ENCODE results near the gene NPHS1. TPM values are rescaled to one million over a fixed set of nuclear protein-coding genes. Genes with fewer than 3 reads are reported as not detected.
A peak's percentile ranks its signal among the peaks of the same experiment; 100 is the strongest.
"Not testable (repeated sequence)": the region's sequence is repeated elsewhere in the genome, so short reads cannot be mapped to it uniquely, and the experiment has no call there.

NPHS1 gene
- total RNA-seq, 2 experiments from 2014 or later = not detected

GRCh38 chr19:35836096-35836495 is 16.2 kb downstream of the NPHS1 start:
- ATAC-seq, H3K27ac Mint-ChIP-seq: not testable (repeated sequence)
- CTCF ChIA-PET = interaction anchor here (1.7 kb wide), 1 partner anchor 16 kb away, joined by 4 read pairs; no protein-coding TSS in a partner anchor

GRCh38 chr19:35833972-35834371 is 18.3 kb downstream of the NPHS1 start:
- Mint-ChIP-seq H3K4me3 (no peak overlapping the region), H3K4me1 (no peaks in the 10 kb centered on the region), H3K27ac (no peak overlapping the region), H3K9me3 (ENCODE audit: low read depth) (no peaks in the 10 kb centered on the region), H3K27me3 (peaks cover 21% of the 10 kb centered on the region), H3K36me3 (no peaks in the 10 kb centered on the region)
- CTCF ChIA-PET = interaction anchor here (0.9 kb wide), 1 partner anchor 11 kb away, joined by 3 read pairs; no protein-coding TSS in a partner anchor
- no peak for DNase-seq
- ATAC-seq = no peak

More at GRCh38 chr19:35836096-35836495, 16.2 kb downstream of the NPHS1 start:
- peaks cover 20% of the 10 kb centered on the region for H3K27me3 Mint-ChIP-seq
- not testable (repeated sequence) for H3K9me3 Mint-ChIP-seq (ENCODE audit: low read depth); DNase-seq; H3K4me1 Mint-ChIP-seq; H3K4me3 Mint-ChIP-seq; H3K36me3 Mint-ChIP-seq

DNA sequence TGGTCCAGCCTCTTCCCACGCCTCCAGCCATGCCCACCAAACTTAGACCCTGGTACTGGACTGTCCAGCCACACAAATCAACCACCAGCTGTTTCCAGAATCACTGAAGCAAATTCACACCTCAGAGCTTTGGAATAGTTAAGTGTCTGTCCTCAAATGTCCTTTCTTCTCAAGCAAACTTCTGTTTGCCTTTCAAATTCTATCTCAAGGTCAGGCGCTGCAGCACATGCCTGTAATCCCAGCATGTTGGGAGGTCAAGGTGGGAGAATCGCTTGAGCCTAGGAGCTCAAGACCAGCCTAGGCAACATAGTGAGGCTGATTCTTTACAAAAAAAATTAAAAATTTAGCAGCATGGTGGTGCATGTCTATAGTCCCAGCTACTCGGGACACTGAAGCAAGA is 20.2 kb downstream of the NPHS1 start:
- no peaks in the 10 kb centered on the region for H3K36me3 Mint-ChIP-seq
- CTCF ChIA-PET = no interaction called here
- peaks cover 24% of the 10 kb centered on the region for H3K27me3 Mint-ChIP-seq
- H3K4me1 Mint-ChIP-seq = no peaks in the 10 kb centered on the region
- ATAC-seq (no peak), DNase-seq (no peak)
- H3K4me3 Mint-ChIP-seq = no peak overlapping the region
- H3K27ac Mint-ChIP-seq = no peak overlapping the region
- no peaks in the 10 kb centered on the region for H3K9me3 Mint-ChIP-seq (ENCODE audit: low read depth)

DNA sequence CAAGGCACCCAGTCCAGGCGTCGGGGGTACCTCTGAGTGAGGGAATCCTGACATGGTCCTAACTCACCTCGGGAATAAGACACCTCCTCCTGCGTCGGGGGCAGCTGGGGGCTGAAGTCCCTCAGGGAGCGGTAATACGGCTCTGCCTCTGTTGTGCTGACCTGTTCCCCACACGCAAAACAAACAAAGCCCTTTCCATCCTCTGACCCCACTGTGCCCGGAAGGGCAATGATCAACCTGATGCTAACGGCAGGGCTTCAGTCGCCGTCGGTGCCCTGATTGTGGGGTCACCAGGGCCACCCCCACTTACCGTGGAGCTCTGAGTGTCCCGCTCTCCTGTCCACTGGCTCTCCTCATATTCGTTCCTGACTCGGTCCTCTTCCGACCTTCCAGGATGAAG is 21.3 kb downstream of the NPHS1 start:
- H3K4me1 Mint-ChIP-seq = no peaks in the 10 kb centered on the region
- CTCF ChIA-PET = no interaction called here
- H3K27ac Mint-ChIP-seq = no peak overlapping the region
- H3K4me3 Mint-ChIP-seq = no peak overlapping the region
- no peaks in the 10 kb centered on the region for H3K9me3 Mint-ChIP-seq (ENCODE audit: low read depth)
- H3K36me3 Mint-ChIP-seq = no peaks in the 10 kb centered on the region
- DNase-seq = no peak
- ATAC-seq = no peak
- H3K27me3 Mint-ChIP-seq = peaks cover 18% of the 10 kb centered on the region

- Mint-ChIP-seq H3K27ac (no peak overlapping the region), H3K36me3 (no peaks in the 10 kb centered on the region), H3K27me3 (peaks cover 15% of the 10 kb centered on the region), H3K4me3 (no peak overlapping the region), H3K9me3 (ENCODE audit: low read depth) (no peaks in the 10 kb centered on the region), H3K4me1 (no peaks in the 10 kb centered on the region)
- CTCF ChIA-PET = interaction anchor here (0.8 kb wide), 1 partner anchor 54 kb away, joined by 3 read pairs; no protein-coding TSS in a partner anchor
- ATAC-seq = peak; percentile 65
- peak; percentile 69 for DNase-seq
Observed at GRCh38 chr19:35828692-35829301, 23.5 kb downstream of the NPHS1 start.

GRCh38 chr19:35824150-35824549 is 28.2 kb downstream of the NPHS1 start:
- no peak for ATAC-seq
- Mint-ChIP-seq H3K36me3 (no peaks in the 10 kb centered on the region), H3K27ac (no peak overlapping the region), H3K4me3 (no peak overlapping the region), H3K4me1 (peaks cover 5% of the 10 kb centered on the region), H3K9me3 (ENCODE audit: low read depth) (no peaks in the 10 kb centered on the region), H3K27me3 (peaks cover 15% of the 10 kb centered on the region)
- CTCF ChIA-PET = no interaction called here
- no peak for DNase-seq

- Mint-ChIP-seq H3K9me3 (ENCODE audit: low read depth) (no peaks in the 10 kb centered on the region), H3K27ac (no peak overlapping the region), H3K36me3 (no peaks in the 10 kb centered on the region), H3K27me3 (peaks cover 18% of the 10 kb centered on the region), H3K4me1 (peaks cover 5% of the 10 kb centered on the region), H3K4me3 (no peak overlapping the region)
- DNase-seq = no peak
- CTCF ChIA-PET = interaction anchor here (1.0 kb wide), 1 partner anchor 312 kb away, joined by 3 read pairs; no protein-coding TSS in a partner anchor
- ATAC-seq = no peak
Observed at GRCh38 chr19:35822579-35822978, 29.7 kb downstream of the NPHS1 start.

DNA sequence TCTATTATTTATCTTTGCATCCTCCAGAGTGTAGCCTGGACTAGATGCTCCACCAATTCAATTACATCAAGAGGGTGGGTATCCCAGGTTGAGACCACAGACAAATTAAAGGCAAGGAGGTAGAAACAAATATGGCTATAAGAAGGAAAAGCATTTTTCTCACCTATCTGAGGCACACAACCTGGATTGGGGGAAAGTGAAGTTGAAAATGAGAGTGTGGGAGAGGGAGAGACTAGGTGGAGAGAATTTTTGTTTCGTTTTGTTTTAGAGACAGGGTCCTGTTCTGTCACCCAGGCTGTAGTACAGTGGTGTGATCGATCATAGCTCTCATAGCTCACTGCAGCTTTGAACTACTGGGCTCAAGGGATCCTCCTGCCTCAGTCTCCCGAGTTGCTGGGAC is 33.9 kb downstream of the NPHS1 start:
- no peak for ATAC-seq
- Mint-ChIP-seq H3K27ac (no peak overlapping the region), H3K4me1 (peaks cover 5% of the 10 kb centered on the region), H3K27me3 (peaks cover 16% of the 10 kb centered on the region), H3K4me3 (no peak overlapping the region), H3K36me3 (no peaks in the 10 kb centered on the region), H3K9me3 (ENCODE audit: low read depth) (no peaks in the 10 kb centered on the region)
- no peak for DNase-seq
- CTCF ChIA-PET = interaction anchor here (0.7 to 2.7 kb wide), 3 partner anchors 9 to 131 kb away, joined by 3 to 31 read pairs (median 3); no protein-coding TSS in a partner anchor

DNA sequence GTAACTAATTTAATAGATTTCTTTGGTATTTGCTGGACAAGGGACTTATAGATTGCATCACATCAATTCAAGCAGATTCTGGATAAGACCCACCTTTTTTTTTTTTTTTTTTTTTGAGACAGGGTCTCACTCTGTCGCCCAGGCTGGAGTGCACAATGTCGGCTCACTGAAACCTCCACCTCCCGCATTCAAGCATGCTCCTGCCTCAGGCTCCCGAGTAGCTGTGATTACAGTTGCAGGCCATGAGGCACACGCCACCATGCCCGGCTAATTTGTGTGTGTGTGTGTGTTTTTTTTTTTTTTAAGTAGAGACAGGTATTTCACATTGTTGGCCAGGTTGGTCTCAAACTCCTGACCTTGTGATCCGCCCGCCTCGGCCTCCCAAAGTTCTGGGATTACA is 35.5 kb downstream of the NPHS1 start:
- ATAC-seq (no peak), DNase-seq (no peak)
- no peak overlapping the region for H3K27ac Mint-ChIP-seq
- H3K9me3 Mint-ChIP-seq (ENCODE audit: low read depth) = no peaks in the 10 kb centered on the region
- H3K4me1 Mint-ChIP-seq = peaks cover 5% of the 10 kb centered on the region
- no peaks in the 10 kb centered on the region for H3K36me3 Mint-ChIP-seq
- CTCF ChIA-PET = interaction anchor here (0.7 kb wide), 1 partner anchor 137 kb away, joined by 4 read pairs; no protein-coding TSS in a partner anchor
- peaks cover 13% of the 10 kb centered on the region for H3K27me3 Mint-ChIP-seq
- no peak overlapping the region for H3K4me3 Mint-ChIP-seq

- Mint-ChIP-seq H3K36me3 (no peaks in the 10 kb centered on the region), H3K27me3 (peaks cover 13% of the 10 kb centered on the region), H3K27ac (no peak overlapping the region), H3K4me3 (no peak overlapping the region), H3K4me1 (peaks cover 5% of the 10 kb centered on the region), H3K9me3 (ENCODE audit: low read depth) (no peaks in the 10 kb centered on the region)
- DNase-seq (no peak), ATAC-seq (no peak)
- CTCF ChIA-PET = no interaction called here
Observed at GRCh38 chr19:35816262-35816661, 36.0 kb downstream of the NPHS1 start.

- ATAC-seq (no peak), DNase-seq (no peak)
- Mint-ChIP-seq H3K27me3 (peaks cover 11% of the 10 kb centered on the region), H3K4me3 (no peak overlapping the region), H3K9me3 (ENCODE audit: low read depth) (no peaks in the 10 kb centered on the region), H3K36me3 (no peaks in the 10 kb centered on the region), H3K27ac (no peak overlapping the region), H3K4me1 (no peaks in the 10 kb centered on the region)
- CTCF ChIA-PET = no interaction called here
Observed at GRCh38 chr19:35813043-35813890, 39.0 kb downstream of the NPHS1 start.

GRCh38 chr19:35812220-35813042 is 39.9 kb downstream of the NPHS1 start, which contains the start of gene PRODH2:
PRODH2 (minus strand) TSS chr19:35812845; CDS start chr19:35812805, 40 bp downstream.
- H3K4me1 Mint-ChIP-seq = no peaks in the 10 kb centered on the region
- no peaks in the 10 kb centered on the region for H3K36me3 Mint-ChIP-seq
- no peak within 1 kb of the TSS for H3K4me3 Mint-ChIP-seq
- CTCF ChIA-PET = no interaction called here
- no peak for DNase-seq
- no peak within 1 kb of the TSS for H3K27ac Mint-ChIP-seq
- H3K27me3 Mint-ChIP-seq = peaks cover 11% of the 10 kb centered on the region
- ATAC-seq = no peak
- no peaks in the 10 kb centered on the region for H3K9me3 Mint-ChIP-seq (ENCODE audit: low read depth)
